ENCODE measurements around the gene MELK.
"Not testable (repeated sequence)": the region's sequence is repeated elsewhere in the genome, so short reads cannot be mapped to it uniquely, and the experiment has no call there.

Gene MELK

GRCh38 chr9:36572515-36573418 is at the start of gene MELK:
MELK (plus strand) TSS chr9:36572895; CDS start chr9:36581682, 8,787 bp downstream.
- DNase-seq (ENCODE audit: low spot score) = peak; percentile 82

GRCh38 chr9:36530224-36530623 is 42.5 kb upstream of the MELK start:
- no peak for DNase-seq (ENCODE audit: low spot score)

- no peak for DNase-seq (ENCODE audit: low spot score)
Observed at GRCh38 chr9:36532353-36532752, 40.3 kb upstream of the MELK start.

- not testable (repeated sequence) for DNase-seq (ENCODE audit: low spot score)
Observed at GRCh38 chr9:36533726-36534125, 39.0 kb upstream of the MELK start.

DNA sequence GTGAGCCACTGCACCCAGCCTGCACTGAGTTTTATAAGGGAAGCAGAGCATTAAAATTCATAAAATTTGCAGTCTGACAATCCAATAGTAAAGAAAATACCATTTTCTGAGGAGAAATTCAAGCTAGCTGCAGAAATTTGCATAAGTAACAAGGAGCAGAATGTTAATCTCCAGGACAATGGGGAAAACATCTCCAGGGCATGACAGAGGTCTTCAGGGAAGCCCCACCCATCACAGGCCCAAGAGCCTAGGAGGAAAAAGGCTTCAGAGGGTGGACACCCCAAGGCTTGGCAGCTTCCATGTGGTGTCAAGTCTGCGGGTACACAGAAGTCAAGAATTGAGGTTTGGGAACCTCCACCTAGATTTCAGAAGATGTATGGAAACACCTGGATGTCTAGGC is 37.6 kb upstream of the MELK start:
- no peak for DNase-seq (ENCODE audit: low spot score)

DNA sequence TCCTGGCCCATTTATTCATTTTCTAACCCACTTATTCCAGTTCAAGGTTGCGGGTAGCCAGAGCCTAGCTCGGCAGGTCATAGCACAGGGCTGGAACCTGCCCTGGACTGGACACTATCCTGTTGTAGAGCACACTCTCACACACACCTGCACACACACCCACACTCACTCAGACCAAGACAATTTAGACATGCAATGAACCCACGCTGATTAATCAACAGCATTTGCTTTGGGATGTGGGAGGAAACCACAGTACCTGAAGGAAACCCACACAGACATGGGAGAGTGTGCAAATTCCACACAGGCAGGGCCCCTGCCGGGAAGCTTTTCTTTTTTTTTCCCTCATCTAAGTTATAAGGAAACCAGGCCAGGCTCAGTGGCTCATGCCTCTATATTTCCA is 34.8 kb upstream of the MELK start:
- DNase-seq (ENCODE audit: low spot score) = no peak

GRCh38 chr9:36542355-36542754 is 30.3 kb upstream of the MELK start:
- DNase-seq (ENCODE audit: low spot score) = no peak

GRCh38 chr9:36543916-36544315 is 28.8 kb upstream of the MELK start:
- DNase-seq (ENCODE audit: low spot score) = peak; percentile 72

- DNase-seq (ENCODE audit: low spot score) = no peak
Observed at GRCh38 chr9:36547598-36547997, 25.1 kb upstream of the MELK start.

DNA sequence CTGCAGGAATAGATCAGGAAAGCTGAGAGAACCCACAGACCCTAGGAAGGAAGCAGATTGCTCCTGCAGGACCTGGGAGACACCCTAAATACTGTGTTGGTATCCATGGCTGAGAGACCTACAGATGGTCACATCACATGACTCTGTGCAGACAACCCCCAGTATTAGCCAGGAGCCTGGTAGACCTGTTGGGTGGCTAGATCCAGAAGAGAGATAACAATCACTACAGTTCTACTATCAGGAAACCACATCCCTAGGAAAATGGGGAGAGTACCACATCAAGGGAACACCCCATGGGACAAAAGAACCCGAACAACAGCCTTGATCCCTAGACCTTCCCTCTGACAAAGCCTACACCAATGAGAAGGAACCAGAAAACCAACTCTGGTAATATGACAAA is 24.2 kb upstream of the MELK start:
- DNase-seq (ENCODE audit: low spot score) = no peak

DNA sequence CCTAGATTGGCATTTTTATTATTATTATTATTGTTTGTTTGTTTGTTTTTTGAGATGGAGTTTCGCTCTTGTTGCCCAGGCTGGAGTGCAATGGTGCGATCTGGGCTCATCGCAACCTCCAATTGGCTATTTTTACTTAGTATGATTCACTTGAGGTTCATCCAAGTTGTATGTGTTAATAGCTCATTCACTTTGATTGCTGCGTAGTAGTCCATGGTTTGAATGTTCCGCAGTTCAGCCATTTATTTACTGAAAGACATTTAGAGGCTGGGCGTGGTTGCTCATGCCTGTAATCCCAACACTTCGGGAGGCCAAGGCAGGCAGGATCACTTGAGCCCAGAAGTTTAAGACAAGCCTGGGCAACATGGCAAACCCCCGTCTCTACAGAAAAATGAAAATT is 22.6 kb upstream of the MELK start:
- DNase-seq (ENCODE audit: low spot score) = no peak

- not testable (repeated sequence) for DNase-seq (ENCODE audit: low spot score)
Observed at GRCh38 chr9:36550631-36551098, 22.0 kb upstream of the MELK start.

DNA sequence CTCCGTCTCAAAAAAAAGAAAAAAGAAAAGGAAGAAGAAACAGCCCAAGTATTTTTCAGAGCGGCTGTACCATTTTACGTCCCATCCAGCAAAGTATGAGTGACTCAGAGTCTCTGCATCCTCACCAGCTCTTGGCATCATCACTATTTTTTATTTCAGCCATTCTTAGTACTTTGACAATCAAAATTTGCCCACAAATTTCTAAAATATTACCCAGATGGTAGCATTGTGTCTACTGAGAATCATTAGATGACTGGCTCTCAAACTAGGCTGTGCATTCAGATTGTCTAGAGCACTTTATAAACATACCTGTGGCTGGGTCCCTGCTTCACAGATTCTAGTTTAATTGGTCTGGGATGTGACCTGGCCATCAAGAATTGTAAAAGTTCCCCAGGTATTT is 21.6 kb upstream of the MELK start:
- DNase-seq (ENCODE audit: low spot score) = peak; percentile 59

GRCh38 chr9:36551910-36552309 is 20.8 kb upstream of the MELK start:
- no peak for DNase-seq (ENCODE audit: low spot score)

GRCh38 chr9:36559036-36559695 is 13.5 kb upstream of the MELK start:
- DNase-seq (ENCODE audit: low spot score) = peak; percentile 44

DNA sequence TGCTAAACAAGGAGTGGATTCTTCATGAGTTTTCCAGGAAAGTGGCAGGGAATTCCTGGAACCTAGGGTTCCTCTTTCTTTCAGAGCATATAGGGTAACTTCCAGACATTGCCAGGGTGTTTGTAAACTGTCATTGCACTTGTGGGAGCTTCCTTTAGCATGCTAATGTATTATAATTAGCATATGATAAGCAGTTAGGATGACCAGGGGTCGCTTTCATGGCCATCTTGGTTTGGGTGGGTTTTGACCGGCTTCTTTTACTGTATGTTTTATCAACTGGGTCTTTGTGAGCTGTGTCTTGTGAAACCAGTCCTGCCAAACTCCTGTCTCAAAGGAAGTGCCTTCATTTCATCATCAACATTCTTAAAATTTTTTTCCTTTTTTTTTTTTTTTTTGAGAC is 11.9 kb upstream of the MELK start:
- DNase-seq (ENCODE audit: low spot score) = no peak

GRCh38 chr9:36562801-36563200 is 9.9 kb upstream of the MELK start:
- DNase-seq (ENCODE audit: low spot score) = not testable (repeated sequence)

DNA sequence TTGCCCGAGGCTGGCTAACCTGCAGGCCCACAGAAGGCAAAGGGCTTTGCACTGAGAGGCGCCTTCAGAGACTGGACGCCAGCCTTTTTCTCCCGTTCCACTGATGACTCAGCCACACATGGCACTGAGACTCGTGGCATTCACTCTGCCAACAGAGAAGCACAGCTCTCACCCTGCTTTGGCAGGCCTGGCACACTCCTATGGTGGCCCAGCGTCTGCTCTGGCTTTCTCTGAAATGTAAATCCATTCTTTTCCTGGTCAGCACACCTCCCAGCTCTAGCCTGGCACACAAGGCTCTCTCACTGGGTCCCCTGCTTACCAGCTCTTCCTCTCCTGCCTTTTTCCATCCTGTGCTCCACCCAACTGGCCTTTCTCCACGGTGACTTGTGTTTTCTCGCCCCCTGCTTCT is 5.9 kb upstream of the MELK start:
- peak; percentile 75 for DNase-seq (ENCODE audit: low spot score)

DNA sequence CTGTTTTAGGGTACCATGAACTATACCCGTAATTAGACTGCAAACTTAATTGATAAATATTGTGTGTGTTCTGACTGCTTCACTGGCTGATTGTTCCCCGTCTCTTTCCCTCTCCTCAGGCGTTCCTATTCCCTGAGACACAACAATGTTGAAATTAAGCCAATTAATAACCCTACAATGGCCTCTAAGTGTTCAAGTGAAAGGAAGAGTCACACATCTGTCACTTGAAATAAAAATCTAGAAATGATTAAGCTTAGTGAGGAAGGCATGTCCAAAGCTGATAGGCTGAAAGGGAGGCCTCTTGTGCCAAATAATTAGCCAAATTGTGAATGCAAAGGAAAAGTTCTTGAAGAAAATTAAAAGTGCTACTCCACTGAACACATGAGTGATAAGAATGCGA is 4.0 kb upstream of the MELK start:
- DNase-seq (ENCODE audit: low spot score) = not testable (repeated sequence)

GRCh38 chr9:36571333-36571732 is 1.4 kb upstream of the MELK start:
- DNase-seq (ENCODE audit: low spot score) = no peak

GRCh38 chr9:36574045-36574444 is 1.4 kb downstream of the MELK start:
- DNase-seq (ENCODE audit: low spot score) = not testable (repeated sequence)

GRCh38 chr9:36575411-36575882 is 2.8 kb downstream of the MELK start:
- DNase-seq (ENCODE audit: low spot score) = no peak

DNA sequence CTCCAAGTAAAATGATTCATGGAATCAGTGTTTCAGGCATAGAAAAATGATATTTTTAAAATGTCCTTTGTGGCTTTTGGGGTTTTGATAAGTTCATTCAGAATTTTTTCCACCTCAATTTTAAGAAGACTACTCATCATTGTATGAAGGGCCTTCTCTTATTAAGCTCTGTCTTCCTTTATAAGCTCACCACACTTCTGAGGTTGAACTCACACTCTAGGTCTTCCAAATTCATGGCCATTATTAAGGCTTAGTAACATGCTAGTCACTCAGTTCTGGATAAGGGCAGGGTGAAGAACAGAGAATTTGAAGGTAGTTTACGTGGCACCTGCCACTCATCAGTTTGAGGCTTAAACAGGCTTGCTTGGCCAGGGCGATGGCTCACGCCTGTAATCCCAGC is 4.2 kb downstream of the MELK start:
- no peak for DNase-seq (ENCODE audit: low spot score)
